Measurements from ENCODE around the gene FGF1.

Gene FGF1

GRCh38 chr5:142610176-142611001 is 75.5 kb downstream of the FGF1 start:
- no peak for DNase-seq

GRCh38 chr5:142609142-142609541 is 76.7 kb downstream of the FGF1 start:
- DNase-seq: no peak

GRCh38 chr5:142608081-142608480 is 77.8 kb downstream of the FGF1 start:
- DNase-seq: no peak

- no peak for DNase-seq
These were observed 80.3 kb downstream of the FGF1 start for GRCh38 chr5:142605611-142606010.

- no peak for DNase-seq
These were observed 83.1 kb downstream of the FGF1 start for GRCh38 chr5:142602720-142603245.

- DNase-seq: no peak
These were observed 84.5 kb downstream of the FGF1 start for GRCh38 chr5:142601432-142601831.

- no peak for DNase-seq
These were observed 85.1 kb downstream of the FGF1 start for GRCh38 chr5:142600611-142601358.

- no peak for DNase-seq
These were observed 85.8 kb downstream of the FGF1 start for GRCh38 chr5:142600092-142600491.

- no peak for DNase-seq
These were observed 87.6 kb downstream of the FGF1 start for GRCh38 chr5:142598338-142598700.

GRCh38 chr5:142597546-142598337 is 88.1 kb downstream of the FGF1 start:
- no peak for DNase-seq

- DNase-seq: no peak
These were observed 88.9 kb downstream of the FGF1 start for GRCh38 chr5:142597025-142597424.

GRCh38 chr5:142592365-142592764 is 93.5 kb downstream of the FGF1 start:
- DNase-seq: no peak

- no peak for DNase-seq
These were observed 95.2 kb downstream of the FGF1 start for GRCh38 chr5:142590451-142591231.

GRCh38 chr5:142589720-142590119 is 96.2 kb downstream of the FGF1 start:
- DNase-seq: no peak

GRCh38 chr5:142587354-142587965 is 98.4 kb downstream of the FGF1 start:
- no peak for DNase-seq

- DNase-seq: no peak
These were observed 99.3 kb downstream of the FGF1 start for GRCh38 chr5:142586552-142586951.

GRCh38 chr5:142585451-142585850 is 100.4 kb downstream of the FGF1 start:
- no peak for DNase-seq

- DNase-seq: no peak
These were observed 101.0 kb downstream of the FGF1 start for GRCh38 chr5:142584891-142585290.

- DNase-seq: no peak
These were observed 107.6 kb downstream of the FGF1 start for GRCh38 chr5:142578161-142578830.

GRCh38 chr5:142576804-142577203 is 109.1 kb downstream of the FGF1 start:
- no peak for DNase-seq

GRCh38 chr5:142576303-142576702 is 109.6 kb downstream of the FGF1 start:
- no peak for DNase-seq
